GM18526 (cell line): ENCODE results near the gene HSD3B7.

Experiments used
- POLR2A ChIP-seq: IDR thresholded peaks from 3 replicates; pipeline ENCODE4 v1.6.1; 2011; ENCODE audit not compliant: insufficient read length; ENCODE audit errors: extremely low read depth

HSD3B7 gene

DNA sequence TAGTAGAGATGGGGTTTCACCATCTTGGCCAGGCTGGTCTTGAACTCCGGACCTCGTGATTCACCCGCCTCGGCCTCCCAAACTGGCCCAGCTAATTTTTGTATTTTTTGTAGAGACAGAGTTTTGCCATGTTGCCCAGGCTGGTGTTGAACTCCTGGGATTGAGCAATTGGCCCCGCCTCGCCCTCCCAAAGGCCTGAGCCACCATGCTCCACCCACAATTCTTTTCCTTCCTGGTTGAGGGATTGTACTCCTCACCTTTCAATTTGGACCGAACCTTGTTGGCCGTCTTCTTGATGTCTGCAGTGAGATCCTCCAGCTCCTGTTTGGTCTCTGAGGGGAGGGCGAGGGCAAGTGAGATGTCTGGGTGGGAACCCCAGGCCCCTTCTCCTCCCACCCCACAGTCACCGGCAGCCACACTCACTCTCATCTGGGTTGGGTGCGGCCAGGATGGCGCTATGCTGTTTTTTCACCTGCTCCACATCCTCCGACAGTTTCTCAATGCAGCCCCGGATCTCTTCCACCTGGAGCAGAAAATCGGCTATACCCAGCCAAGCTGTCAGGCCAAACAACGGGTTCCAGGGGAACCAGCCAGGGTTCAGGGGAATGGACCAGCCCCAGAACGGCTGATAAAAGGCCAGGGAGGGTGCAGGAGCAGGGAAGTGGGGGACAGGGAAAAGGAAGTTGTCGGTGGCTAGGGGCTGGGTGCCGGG lies 15.8 kb downstream of the HSD3B7 start:
- TF ChIP-seq POLR2A = no peak

DNA sequence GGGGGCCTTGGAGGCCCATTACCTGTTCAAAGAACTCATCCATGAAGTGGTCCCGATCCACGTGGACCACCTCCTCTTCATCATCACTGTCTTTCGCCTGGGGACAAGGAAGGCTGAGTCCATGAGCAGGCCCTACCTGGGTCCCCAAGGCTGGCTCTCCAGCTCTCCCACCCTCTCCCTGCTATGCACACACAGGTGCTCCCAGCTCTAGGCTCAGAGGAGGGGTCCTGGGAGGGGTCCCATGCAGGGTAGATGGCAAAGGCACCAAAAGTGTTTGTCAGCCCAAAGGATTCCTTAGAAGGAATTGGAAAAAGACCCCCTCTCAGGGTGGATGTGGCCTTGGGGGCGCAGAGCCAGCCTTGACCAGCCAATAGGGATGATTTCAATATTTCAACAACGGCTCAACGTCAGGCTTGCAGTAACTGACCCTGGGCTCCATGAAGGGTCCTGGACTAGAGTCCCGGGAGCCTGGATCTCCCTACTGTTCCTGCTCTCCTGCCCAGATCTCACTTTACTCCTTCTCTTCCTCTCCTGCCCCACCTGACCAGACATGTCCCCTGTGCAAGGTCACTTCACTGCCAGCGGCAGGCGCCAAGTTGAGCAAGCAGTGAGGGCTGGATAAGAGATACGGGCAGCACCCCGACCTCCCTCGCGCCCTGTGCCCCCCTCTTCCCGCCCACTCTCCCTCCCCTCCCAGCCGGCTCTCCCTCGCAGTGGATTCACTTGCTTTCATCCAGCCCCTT lies 16.7 kb downstream of the HSD3B7 start:
- TF ChIP-seq POLR2A = no peak

DNA sequence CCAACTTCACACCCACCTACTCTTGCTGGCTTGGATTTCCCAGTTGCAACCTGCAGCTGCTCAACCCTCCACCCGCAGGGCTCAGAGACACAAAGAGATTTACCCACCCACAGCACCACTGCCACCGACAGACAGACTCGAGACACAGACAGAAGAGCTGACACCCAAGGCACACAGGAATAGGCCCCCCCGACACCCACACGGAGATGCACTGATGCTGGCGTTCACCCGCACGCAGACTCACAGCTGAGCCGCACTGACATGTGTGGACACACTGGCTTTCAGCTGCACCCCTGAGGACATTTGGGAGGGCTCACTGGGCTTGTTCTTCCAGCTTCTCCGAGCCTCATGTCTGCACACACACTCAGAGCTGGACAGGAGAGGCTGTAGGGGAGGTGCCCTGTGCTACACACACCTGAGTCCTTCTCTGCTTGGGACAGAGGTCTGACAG lies 17.3 kb downstream of the HSD3B7 start:
- TF ChIP-seq POLR2A = no peak

DNA sequence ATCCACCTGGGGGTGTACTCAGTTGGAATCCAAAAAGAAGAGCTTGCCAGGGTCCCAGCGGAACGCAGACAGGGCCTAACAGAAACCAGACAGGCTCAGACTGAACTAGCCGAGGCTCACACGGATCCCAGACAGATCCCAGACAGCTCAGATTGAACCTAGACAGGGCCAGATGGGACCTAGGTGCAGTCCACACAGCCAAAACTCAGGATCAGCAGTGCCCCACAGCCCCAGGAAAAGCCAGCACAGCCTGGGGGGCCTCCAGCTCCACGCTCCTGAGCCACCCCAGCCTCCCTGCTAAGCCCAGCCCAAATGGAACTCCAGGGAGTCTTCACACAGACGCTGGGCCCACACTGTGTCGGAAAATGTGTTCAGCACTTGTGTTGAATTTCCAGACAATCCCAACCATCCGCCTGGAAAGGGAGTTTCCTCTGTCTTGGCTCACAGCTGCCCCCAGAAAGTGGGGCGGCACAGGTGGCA lies 17.9 kb downstream of the HSD3B7 start:
- TF ChIP-seq POLR2A = no peak

DNA sequence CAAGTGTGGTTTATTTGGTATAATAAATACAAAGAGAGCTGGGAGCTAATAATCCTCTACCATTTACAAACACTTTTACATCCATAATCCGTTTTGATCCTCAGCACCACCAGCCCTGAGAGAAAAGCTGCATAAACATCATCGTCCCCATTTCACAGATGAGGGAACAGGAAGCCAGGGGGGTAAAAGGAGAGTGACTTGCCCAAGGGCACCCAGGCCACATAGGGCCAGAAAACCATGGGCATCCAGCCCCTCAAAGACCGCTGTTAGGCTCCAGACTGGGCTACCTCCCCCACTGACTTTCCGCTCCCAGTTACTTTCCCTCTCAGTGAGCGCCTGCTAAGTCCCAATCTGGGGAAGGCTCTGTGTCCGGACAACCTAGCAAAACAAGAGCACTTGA lies 18.7 kb downstream of the HSD3B7 start:
- no peak for TF ChIP-seq POLR2A

DNA sequence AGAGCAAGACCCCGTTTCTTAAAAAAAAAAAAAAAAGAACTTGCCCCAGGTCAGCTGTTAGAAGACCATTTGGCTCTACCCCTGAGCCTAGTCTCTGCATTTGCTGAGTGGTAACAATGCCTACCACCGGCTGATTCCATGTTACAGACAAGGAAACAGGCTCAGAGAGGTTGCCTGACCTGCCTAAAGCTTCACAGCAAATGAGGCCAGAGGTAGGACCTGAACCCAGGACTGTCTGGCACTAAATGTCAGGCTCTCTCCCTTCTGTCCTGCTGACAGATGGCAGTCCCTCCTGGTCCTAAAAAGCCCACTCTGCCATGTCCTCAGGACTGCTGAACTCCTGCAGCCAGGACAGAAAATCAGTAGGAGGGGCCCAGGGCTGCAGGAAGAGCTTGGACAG lies 19.7 kb downstream of the HSD3B7 start:
- no peak for TF ChIP-seq POLR2A

DNA sequence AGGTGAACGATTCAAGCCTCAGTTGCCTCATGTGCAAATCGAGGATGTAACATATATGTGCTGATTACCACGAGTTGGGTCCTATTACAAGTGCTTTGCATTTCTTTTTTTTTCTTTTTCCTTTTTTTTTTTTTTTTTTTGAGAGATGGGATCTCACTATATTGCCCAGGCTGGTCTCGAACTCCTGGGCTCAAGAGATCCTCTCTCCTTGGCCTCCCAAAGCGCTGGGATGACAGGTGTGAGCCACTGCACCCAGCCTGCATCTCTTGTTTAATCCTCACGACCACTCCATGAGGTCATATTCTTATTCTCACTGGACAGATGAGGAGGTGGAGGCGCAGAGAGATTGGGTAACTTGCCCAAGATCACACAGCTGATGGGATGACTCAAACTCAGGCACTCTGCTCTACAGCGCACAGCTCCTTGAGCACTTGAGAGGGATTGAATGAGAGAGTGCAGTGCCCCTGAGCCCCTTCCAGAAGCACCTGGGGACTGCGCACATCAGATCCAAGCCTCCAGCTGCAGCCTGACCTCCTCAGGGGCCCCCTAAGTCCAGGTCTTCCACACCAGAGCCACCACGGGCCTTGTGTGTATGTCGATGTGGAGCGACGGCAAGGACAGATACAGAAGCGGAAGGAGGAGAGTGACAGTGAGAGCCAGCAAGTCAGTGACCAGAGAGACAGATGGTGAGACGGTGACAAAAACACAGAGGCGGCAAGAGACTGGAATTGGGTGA lies 20.5 kb downstream of the HSD3B7 start:
- no peak for TF ChIP-seq POLR2A

DNA sequence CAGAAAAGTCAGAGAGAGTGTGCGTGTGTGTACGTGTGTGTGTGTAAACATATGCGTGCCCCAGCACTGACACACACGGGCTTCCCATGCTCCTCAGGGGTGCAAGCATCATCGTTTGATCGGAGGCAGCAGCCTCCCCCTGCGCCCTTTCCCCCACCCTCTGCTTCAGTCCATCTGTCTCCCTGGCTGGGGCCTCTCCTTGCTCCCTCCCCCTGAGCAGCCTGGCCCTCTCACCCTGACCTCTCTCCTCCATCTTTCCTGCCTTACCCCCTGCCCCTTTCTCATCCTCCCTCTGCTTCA lies 21.0 kb downstream of the HSD3B7 start:
- no peak for TF ChIP-seq POLR2A

DNA sequence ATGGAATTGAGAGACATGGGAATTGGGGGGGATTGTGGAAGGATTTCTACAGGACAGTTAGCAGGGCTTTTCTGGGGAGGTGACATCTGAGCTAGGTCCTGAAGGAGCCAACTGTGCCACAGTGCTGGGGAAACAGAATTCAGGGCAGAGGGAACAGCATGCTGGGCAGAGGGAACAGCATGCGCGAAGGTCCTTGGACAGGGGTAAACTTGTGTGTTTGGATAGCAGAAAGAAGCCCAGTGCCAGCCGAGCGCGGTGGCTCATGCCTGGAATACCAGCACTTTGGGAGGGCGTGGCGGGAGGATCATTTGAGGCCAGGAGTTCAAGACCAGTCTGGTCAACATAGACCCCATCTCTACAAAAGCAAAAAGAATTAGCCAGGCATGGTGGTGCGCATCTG lies 21.6 kb downstream of the HSD3B7 start:
- no peak for TF ChIP-seq POLR2A

DNA sequence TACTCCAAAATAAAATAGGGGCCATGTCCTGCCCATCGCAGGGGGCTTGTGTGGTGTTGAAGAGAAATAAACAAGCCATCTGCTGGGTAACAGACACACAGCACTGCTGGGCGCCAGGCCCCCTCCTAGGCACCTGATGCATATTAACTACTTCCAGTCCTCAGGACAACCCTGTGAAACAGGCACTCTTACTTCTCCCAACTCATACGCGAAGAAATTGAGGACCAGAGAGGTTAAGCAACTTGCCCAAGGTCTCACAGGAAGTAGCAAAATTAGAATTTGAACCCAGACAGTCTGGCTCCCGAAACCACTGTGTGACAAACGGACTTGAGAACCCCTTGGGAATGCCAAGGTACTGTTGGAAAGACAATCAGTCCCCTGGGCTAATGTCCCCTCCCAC lies 22.7 kb downstream of the HSD3B7 start:
- no peak for TF ChIP-seq POLR2A

DNA sequence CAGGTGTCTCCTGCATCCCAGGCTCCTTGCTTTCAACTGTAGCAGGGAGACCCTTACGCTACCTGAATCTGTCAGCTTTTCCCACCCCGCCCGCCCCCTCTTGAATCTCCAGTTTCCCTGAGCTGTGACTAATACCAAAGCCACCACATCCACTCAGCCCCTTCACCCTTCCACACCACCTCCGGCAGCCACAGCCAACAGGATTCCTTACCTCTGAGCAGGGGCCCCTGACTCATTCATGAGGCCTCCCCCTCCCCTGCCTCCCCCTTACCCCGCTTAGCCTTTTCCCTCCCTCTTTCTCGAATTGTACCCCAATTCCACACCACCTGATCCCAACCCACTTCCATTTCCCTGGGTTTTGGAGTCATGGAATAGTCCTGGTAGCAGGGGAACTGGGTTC lies 23.1 kb downstream of the HSD3B7 start:
- no peak for TF ChIP-seq POLR2A

DNA sequence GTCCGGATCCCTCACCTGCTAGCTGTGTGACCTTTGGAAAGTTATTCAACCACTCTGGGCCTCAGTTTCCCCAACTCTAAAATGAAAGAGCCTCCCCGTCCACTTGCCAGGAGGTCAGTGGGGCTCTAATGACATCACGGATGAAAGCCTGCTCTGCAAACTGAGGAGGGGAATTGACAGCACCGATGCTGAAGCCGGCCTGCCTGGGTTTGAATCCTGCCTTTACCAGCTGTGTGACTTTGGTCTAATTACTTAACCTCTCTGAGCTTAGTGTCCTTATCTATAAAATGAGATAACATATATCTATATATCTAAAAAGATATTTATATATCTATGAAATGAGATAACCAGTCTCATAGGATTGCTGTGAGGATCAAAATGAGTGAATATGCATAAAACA lies 23.5 kb downstream of the HSD3B7 start:
- TF ChIP-seq POLR2A = no peak

DNA sequence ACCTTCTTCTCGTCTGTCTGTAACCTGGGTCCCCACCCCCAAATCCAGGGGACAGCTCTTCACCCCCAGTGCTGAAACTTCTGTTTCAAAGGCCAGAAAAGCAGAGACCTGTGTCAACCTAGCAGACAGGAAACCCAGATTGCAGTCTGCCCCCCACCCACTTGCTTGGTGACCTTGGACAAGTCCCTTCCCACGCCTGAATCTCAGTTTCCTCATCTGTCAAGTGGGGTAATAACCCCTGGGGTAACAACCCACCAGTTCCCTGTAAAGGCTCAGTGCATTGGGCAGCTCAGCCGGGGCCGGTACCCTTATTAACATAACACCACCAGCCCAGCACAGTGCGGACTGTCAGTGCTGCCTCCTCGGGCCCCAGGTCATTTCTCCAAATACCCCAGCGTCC lies 24.1 kb downstream of the HSD3B7 start:
- no peak for TF ChIP-seq POLR2A

DNA sequence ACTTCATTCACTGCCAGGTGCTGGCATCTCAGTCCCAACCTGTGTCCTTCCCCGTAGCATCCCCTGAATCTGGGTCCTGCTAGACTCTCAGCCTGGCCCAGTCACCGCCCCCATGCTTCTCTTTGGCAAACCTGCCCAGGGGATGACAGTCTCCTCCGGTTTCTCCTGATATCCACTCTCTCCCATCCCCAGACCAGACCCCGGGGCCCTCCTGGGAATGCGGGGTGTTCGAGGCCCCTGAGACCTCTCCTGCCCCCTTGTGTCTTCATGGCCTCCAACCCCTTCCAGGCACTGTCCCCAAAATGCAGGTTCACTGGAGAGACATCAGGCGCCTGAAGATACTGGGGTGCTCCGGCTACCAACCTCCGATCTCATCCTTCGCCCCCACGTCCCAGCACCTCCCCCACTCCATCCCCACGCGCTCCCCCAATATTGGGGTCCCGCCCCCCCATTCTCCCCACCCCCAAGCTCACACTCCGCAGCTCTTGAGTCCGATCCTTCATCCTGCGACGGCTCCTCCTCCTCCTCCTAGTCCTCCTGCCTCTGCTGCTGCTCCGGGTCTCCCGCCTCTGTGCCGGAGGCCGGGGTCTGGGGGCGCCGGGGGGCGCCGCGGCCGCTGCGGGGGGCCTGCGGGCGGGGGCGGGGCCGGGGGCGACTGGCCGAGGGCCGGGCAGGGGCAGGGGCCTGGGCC lies 25.0 kb downstream of the HSD3B7 start:
- TF ChIP-seq POLR2A = no peak

DNA sequence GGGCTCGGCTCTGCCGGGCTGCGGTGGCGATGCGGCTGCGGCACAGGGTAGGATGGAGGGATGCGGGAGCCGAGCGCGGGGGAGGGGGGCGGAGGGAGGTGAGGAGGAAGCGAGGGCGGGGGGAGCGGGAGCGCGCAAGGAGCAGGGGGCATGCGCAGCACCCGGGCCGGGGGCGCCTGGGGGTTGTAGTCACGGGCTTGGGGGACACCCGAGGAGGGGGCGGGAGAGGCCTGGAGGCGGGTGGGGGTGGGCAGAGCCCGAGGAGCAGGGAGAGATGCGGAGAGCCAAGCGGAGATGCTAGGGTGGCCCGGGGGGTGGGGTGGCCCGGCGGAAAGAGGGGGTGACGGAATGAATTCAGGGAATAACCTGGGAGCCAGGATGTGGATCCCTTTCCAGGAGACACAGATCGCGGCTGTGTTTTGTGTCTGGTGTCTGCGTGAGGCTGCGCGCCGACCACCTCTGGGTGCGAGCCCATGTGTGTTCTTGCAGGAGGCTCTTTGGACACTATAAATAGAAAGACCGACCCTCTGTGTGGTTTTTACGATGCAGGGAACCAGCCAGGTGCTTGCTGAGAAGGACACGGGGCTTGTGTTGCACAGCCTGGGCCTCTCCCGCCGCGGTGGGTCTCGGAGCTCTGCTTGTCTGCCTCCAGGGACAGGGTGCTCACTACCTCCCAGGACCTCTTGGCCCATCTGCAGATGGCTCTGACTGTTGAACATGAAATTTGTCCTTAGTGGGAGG lies 25.7 kb downstream of the HSD3B7 start, which contains the start of gene STX1B:
STX1B (minus strand) TSS at position 54 of the 741 bp plus-strand sequence. CDS start 242 bp downstream, outside the sequence.
- TF ChIP-seq POLR2A = no peak
